HG03039 (cell line): Measurements from ENCODE around the gene WAS.

Experiments used
- ATAC-seq: cut with Tn5 transposase; IDR thresholded peaks from one replicate; pipeline ENCODE4 v1.9.1; 2021; ENCODE audit warnings: mild to moderate bottlenecking, moderate library complexity; ENCODE audit not compliant: unreplicated experiment

The WAS gene

DNA sequence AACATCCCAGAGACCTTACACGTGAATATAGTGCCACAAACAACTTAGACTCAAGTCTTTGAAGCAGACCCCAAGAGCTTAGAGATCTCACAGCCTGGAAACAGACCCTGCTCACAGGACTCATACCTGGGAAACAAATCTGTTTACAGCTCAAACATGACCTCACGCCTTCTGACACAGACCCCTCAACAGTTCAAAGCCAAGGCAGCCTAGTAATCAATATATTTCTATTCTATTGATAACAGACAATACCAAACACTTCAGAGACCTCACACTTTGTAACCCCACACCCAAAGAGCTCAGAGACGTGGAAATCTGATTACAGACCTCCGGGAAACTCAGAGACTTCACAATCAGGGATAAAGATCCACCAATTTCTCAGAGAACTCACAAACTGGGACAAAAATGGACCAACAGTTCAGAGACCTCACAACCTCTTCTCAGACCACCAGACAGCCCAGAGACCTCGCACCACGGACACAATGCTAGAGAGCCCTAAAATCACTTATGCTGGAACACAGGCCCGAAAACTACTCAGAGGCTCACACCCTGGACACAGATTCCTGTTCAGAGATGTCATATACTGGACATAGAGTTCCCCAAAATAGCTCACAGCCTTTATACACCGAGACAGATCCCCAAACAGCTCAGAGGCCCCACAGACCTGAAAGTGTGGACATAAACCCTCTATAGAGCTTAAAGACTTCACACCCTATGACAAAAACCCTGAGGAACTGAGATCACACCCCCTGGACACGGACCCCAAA lies 27.7 kb downstream of the WAS start:
- no peak for ATAC-seq

DNA sequence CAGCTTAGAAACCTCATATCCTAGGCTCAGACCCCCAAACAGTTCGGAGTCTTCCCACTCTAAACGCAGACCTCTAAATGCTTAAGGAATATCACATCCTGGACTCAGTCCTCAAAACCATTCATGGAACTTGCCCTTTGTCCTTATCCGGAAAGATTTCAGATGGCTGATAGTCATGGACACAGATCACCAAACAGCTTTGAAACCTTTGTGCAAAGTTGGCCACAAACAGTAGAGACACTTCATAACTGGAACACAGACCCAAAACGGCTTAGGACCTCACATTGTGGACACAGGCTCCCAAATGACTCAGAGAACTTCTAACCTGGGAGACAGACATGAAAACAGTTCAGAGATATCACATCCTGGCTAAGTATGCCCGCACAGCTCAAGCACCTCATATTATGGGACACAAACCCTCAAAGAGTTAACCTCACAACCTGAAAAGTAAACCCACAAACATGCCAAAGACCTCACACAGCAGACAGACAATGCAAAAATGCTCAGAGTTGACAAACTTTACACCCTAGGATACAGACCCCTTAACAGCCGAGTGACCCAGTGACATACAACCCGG lies 28.4 kb downstream of the WAS start:
- no peak for ATAC-seq

DNA sequence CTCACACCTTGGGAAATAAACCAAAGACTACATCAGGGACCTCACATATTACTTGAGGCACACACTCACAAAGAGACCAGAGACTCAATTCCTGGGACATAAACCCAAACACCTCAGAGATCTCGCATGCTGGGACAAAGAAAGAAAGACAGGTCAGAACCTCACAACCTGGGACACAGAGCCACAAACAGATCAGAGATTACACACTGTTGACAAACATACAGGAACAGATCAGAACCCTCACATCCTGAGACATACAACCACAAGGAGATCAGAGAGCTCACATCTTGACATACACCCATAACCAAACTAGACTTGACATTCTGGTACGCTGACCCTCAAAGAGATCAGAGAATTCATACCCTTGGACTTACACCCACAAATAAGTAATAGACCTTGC lies 30.2 kb downstream of the WAS start:
- no peak for ATAC-seq

DNA sequence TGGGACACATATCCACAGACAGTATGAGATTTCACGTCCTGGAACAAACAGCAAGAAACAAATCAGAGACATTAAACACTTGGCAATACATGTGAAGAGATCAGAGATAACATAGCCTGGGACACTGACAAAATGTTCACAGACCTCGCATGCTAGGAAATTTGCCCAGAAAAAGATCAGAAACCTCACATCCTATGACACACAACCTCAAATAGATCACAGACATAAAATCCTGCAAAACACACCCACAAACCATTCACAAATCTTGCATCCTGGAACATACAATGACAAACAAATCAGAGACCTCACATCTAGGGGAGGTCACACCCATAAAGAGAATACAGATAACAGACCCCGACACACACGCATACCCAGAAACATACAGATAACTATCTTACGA lies 31.0 kb downstream of the WAS start:
- ATAC-seq, result no peak

DNA sequence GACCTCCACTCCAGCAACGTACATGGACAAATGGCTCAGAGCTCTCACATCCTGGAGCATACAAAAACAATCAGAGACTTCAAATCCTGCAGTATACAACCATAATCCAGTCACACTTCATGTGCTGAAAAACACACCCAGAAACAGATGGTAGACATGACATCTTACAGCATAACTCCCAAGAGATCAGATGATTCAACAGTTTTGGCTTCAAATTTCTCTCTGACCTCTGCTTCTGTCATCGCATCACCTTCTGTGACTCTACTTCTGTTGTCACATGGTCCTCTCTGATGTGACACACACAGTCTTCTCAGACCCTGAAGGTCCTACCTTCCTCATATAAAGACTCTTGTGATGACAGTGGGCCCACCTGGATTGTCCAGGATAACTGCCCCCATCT lies 31.5 kb downstream of the WAS start:
- no peak for ATAC-seq

DNA sequence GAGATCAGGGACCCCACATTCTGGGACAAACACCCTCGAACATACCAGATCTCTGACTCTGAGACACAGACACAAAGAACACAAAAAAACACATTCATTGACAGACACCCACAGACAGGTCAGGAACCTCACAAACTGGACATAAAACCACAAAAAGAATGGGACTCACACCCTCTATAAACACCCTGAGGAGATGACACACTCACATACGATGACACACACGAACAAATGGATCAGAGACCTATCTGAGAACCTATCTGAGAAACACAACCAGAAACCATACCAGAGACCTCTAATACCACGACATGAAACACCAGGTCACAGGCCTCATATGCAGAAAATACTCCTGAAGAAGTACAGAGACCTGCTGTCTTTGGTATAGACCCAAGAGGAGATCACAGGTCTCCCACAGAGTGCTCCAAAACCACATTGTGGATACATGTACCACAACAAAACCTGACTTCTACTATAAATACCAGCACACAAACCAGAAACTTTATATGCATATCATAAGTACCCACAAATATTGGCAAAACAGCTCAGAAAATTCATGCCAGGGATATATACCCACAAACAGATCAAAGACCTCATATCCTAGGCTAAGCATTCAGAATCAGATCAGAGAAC lies 32.4 kb downstream of the WAS start:
- no peak for ATAC-seq

DNA sequence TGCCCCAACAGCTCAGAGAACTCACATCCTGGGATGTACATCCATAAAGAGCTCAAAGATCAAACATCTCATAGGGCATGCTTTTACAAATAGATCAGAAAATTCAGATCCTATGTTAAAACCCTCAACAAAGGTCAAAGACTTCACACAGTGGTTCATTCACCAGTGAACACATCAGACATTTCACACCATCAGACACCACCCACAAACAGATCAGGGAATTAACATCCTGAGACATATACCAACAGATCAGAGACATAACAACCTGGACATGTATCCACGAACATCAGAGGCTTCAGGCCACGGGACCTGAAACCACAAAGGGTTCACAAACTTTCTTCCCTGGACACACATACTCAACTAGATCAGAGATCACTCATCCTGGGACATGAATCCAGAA lies 36.4 kb downstream of the WAS start:
- no peak for ATAC-seq

DNA sequence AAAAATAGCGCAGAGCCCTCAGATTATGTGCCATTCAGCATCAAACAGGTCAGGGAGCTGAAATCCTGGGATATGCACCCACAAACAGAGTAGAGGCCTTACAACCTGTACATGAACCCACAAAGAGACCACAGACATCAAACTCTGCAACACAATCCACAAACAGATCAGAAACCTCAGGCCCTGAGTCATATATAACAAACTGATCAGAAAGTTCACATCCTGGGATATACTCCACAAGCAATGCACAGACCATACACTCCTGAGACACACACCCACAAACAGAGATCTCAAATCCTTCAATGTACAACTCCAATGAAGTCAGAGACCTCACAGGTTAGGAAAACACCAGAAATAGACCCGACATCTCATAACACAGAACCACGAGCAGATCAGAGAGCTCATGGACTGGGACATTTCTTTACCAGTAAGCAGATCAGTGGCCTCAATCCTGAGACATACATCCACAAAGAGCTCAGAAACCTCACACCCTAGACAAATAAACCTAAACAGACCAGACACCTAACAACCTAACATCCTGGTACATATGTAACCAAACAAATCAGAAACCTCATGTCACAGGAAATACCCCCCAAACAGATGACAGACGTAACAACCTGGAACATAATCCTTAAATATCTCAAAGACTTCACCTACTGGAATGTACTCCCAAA lies 37.1 kb downstream of the WAS start:
- no peak for ATAC-seq

DNA sequence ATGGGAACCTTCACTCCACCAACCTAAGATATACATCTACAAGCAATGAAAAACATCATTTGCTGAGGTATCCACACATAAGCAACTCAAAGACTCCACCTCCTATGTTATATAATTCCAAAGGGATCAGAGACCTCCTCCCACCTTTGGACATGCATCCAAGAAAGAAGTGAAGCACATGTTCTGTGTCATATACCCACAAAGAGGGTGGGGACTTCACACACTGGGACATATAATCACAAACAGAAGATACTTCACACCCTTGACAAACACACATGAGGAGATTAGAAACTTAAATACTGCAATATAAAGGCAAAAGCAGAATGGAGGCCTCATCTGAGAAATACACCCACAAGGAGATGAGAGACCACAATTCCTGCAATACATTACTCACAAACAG lies 38.3 kb downstream of the WAS start:
- no peak for ATAC-seq

DNA sequence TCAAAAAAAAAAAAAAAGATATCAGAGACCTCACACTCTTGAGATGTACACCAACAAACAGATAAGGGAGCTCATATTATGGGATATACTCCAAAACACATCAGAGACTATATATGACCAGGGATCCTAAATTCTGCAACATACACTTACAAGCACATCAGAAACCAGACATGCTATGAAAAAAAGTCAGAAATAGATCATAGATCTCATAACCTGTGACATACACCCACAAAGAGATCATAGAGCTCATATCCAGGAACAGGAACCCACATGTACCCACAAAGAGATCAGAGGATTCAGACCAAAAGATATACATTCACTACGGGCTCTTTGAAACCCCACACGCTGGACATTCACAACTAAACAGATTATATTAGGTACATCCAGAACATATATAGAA lies 43.0 kb downstream of the WAS start:
- no peak for ATAC-seq

DNA sequence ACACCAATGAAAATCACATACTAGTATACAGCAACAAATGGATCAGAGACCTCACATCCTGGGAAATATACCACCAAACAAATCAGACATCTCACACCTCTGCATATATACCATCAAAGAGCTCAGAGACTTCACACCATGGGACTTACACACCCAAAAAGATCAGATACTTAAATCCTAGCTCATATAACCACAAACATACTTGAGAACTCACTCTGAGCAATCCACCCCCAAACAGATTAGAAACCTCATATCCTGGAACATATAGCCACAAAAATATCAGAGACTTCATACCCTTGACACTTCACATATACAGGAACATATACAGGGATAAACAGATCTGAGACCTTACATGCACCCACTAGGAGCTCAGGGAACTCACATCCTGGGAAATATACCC lies 45.1 kb downstream of the WAS start:
- no peak for ATAC-seq

DNA sequence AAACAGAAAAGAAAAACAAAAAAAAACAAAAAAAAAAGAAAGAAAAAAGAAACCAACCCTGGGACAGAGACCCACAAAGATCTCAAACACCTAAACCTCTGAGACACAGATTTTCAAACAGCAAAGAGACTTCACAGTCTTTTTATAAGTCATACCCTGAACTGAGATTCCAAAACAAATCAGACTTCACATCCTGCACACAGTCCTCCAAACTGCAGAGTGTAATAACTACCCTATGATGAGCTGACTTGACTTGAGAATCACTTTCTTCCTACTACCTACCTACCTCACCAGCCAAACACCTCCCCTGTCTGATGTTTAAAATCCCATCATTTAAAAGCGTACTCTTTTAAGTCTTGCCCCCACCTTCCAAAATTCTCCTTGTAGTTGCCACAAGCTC lies 52.7 kb downstream of the WAS start:
- no peak for ATAC-seq

DNA sequence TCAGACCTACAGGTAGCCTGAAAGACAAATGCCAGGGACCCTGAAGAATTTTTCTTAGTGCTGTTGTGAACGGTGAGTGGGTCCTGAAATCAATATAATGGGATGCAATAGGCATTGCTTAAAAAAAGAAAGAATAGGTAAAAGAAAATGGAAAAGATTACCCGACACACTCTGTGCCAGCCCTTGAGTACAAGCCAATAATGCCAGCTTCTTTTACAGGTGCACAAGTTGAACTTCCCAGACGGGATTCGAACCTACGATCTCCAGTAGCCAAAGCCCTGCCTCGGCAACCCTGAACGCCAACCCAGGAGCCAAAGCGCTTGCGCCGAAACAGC lies 53.2 kb downstream of the WAS start:
- no peak for ATAC-seq

DNA sequence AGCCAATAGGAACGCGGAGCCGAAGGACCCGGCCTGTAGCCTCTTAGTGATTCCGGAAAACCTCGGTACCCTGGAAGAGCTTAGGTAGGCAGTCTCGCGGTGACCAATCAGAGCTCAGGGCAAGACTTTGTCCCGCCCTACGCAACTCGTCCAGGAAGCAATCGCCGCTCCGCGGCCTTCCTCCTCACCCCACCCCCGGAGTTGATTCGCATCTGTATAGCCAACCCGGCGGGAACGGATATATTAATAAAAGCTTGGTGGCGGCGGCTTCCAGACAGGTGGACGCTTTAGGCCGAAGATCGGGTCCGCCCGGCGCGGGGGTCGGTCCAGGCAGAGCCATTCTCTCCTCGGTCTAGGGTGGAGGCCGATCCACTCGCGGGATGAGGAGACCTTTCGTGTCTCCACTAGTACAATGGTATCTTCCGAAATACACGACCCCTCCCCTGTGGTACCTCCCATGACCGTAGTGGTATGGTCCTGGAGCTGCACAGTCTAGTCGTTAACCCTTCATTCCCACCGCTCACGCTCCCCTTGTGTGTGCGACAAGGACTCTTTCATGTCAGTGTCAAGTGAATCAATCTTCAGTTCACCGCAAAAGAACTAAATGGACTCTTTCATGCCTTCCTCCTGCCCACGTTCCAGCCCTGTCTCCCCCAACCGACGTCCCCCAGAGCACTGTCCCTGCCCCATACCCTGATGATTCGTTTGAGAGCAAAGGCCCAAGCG lies 53.8 kb downstream of the WAS start:
- peak; percentile 99 for ATAC-seq

DNA sequence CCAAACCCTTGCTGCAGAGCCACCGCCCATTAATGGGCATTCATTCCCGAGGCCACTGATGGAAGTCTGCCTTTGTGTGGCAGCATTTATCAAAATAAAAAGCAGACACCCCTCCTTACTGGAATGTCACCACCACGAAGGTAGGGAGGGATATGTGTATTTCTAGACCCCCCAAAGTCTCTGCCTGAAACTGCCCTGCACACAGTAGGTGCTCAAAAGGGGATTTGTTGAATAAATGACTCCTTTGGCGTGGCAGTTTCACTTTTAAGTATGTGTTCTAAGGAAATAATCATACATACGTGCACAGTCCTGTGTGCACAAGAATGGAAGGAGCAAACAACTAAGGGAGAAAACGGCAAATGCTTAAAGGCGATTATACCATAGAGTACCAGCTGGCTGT lies 54.3 kb downstream of the WAS start:
- ATAC-seq, result no peak
